B cell (primary cell): ENCODE results near the gene ESRRB. TPM values are rescaled to one million over a fixed set of nuclear protein-coding genes. Genes with fewer than 3 reads are reported as not detected.
A peak's percentile ranks its signal among the peaks of the same experiment; 100 is the strongest.

Source experiments
- ATAC-seq: fragments of 200-7000 bp; cut with Tn5 transposase; one replicate; pipeline ENCODE4 v1.10.0; 2021; ENCODE audit warnings: low read depth, mild to moderate bottlenecking, moderate number of reproducible peaks, moderate library complexity
- CTCF ChIA-PET: fragments of 350-600 bp; sonication (Branson Sonifier 250); formaldehyde crosslinking; loops from one replicate; lab custom pipeline; 2021; ENCODE audit warnings: antibody characterized with exemption, inconsistent platforms; lab: Charles Lee
- POLR2A ChIA-PET: fragments of 350-600 bp; sonication (Branson Sonifier 250); formaldehyde crosslinking; loops from one replicate; lab custom pipeline; 2021; ENCODE audit warnings: antibody characterized with exemption; lab: Charles Lee
- DNase-seq: peaks from one replicate; pipeline ENCODE4 v3.0.0; 2013
- H2AFZ ChIP-seq: 2 replicates; pipeline ENCODE4 v1.6.1; 2012; ENCODE audit warnings: mild to moderate bottlenecking, low read depth, low read length; ENCODE audit not compliant: insufficient read depth, poor library complexity, severe bottlenecking
- H3K27ac ChIP-seq, 2 donors: 1 replicate in 1 of 2; 2 replicates in 1 of 2; pipeline ENCODE4 v1.5.1; 2012 to 2013; ENCODE audit warnings: low read length in 2 of 2, mild to moderate bottlenecking in 2 of 2, moderate library complexity in 1 of 2
- H3K27me3 ChIP-seq, 4 experiments: fragments of 200-600 bp in 1 of 4; sonication (generic) in 1 of 4; replicated peaks in 1 of 4; 1 replicate in 2 of 4; 2 replicates in 2 of 4; pipeline versions ENCODE4 v1.6.1 to v1.7.0; 2013 to 2016; ENCODE audit warnings: low read length in 3 of 4, mild to moderate bottlenecking in 2 of 4, mixed read lengths in 1 of 4, moderate library complexity in 1 of 4; ENCODE audit not compliant: insufficient read depth in 4 of 4, control insufficient read depth in 3 of 4; ENCODE audit errors: control extremely low read depth in 1 of 4
- H3K36me3 ChIP-seq, 2 experiments: replicated peaks in 1 of 2; 1 replicate in 1 of 2; 2 replicates in 1 of 2; pipeline versions ENCODE4 v1.6.1 to v1.7.1; 2013; ENCODE audit warnings: low read length in 1 of 2; ENCODE audit not compliant: insufficient read depth in 2 of 2, control insufficient read depth in 1 of 2; ENCODE audit errors: control extremely low read depth in 1 of 2, extremely low read depth in 1 of 2
- H3K4me1 ChIP-seq, 2 donors: fragments of 200-600 bp in 1 of 2; sonication (generic) in 1 of 2; 1 replicate in 1 of 2; 2 replicates in 1 of 2; pipeline versions ENCODE4 v1.5.1 to v1.6.1; 2013 to 2017; ENCODE audit warnings: low read length in 2 of 2; ENCODE audit not compliant: control insufficient read depth in 2 of 2, insufficient read depth in 2 of 2
- H3K4me2 ChIP-seq: replicated peaks from 2 replicates; pipeline ENCODE3; 2012; ENCODE audit warnings: mild to moderate bottlenecking, low read depth, low read length; ENCODE audit not compliant: poor library complexity, severe bottlenecking
- H3K4me3 ChIP-seq, 5 experiments: fragments of 200-600 bp in 1 of 5; sonication (generic) in 1 of 5; 1 replicate in 3 of 5; 2 replicates in 2 of 5; pipeline versions ENCODE4 v1.5.1 to v1.7.0; 2011 to 2016; ENCODE audit warnings: low read length in 4 of 5, mild to moderate bottlenecking in 4 of 5, low read depth in 2 of 5, control low read depth in 1 of 5, moderate library complexity in 1 of 5; ENCODE audit not compliant: insufficient read depth in 1 of 5; ENCODE audit errors: control extremely low read depth in 1 of 5, extremely low read depth in 1 of 5
- H3K79me2 ChIP-seq: fragments of 200-600 bp; sonication (generic); one replicate; pipeline ENCODE4 v1.6.0; 2016; ENCODE audit warnings: low read length; ENCODE audit not compliant: control insufficient read depth, insufficient read depth
- H3K9ac ChIP-seq: fragments of 200-600 bp; sonication (generic); 2 replicates; pipeline ENCODE4 v1.6.1; 2017; ENCODE audit warnings: mild to moderate bottlenecking, low read length, moderate library complexity
- H3K9me3 ChIP-seq, 3 donors: one replicate each; pipeline versions ENCODE4 v1.6.1 to v1.7.1; 2013; ENCODE audit warnings: low read length in 2 of 3; ENCODE audit not compliant: control insufficient read depth in 2 of 3, insufficient read depth in 1 of 3; ENCODE audit errors: control extremely low read depth in 1 of 3
- H4K20me1 ChIP-seq: 2 replicates; pipeline ENCODE4 v1.6.0; 2012; ENCODE audit warnings: mild to moderate bottlenecking, low read length; ENCODE audit not compliant: insufficient read depth, control insufficient read depth, poor library complexity, severe bottlenecking
- H3K27ac Mint-ChIP-seq: one replicate; pipeline ENCODE4 v1.8.0; 2021; ENCODE audit warnings: mixed read lengths
- H3K27me3 Mint-ChIP-seq: one replicate; pipeline ENCODE4 v1.8.0; 2021; ENCODE audit warnings: mixed read lengths
- H3K4me1 Mint-ChIP-seq: one replicate; pipeline ENCODE4 v1.8.0; 2021; ENCODE audit warnings: mixed read lengths
- H3K4me3 Mint-ChIP-seq: one replicate; pipeline ENCODE4 v1.8.0; 2021; ENCODE audit warnings: mixed read lengths
- H3K9me3 Mint-ChIP-seq: one replicate; pipeline ENCODE4 v1.8.0; 2022; ENCODE audit warnings: mixed read lengths; ENCODE audit not compliant: insufficient read depth
- CTCF ChIP-seq: fragments of 200-600 bp; IDR thresholded peaks from one replicate; pipeline ENCODE4 v1.8.0; 2022; ENCODE audit warnings: antibody characterized with exemption, mild to moderate bottlenecking
- EZH2 ChIP-seq: IDR thresholded peaks from 2 replicates; pipeline ENCODE4 v1.6.1; 2012; ENCODE audit warnings: borderline replicate concordance, low read depth, mild to moderate bottlenecking, moderate library complexity, low read length; ENCODE audit not compliant: insufficient read depth, poor library complexity, severe bottlenecking
- WGBS: methylation state at CpG from one replicate; pipeline ENCODE4 v1.1.5; 2013; ENCODE audit warnings: missing lambda C conversion rate; ENCODE audit not compliant: insufficient coverage; 5-methylcytosine and 5-hydroxymethylcytosine counted together
- intact Hi-C: fragments of 100-400 bp; cut with micrococcal nuclease; formaldehyde crosslinking; loops from one replicate; pipeline ENCODE4 v1.10.0; 2022
- polyA plus RNA-seq: library from polyadenylated mRNA; depleted of rRNA; stranded (reverse); fragments of >200 nt; gene quantifications from 2 replicates; pipeline ENCODE4 v1.2.3, GENCODE V29; 2012
- total RNA-seq, 2 donors: library from RNA; stranded (reverse); fragments of 120-200 nt in 1 of 2; gene quantifications; 1 replicate in 1 of 2; 2 replicates in 1 of 2; pipeline versions ENCODE4 v1.2.3 to v1.2.4, GENCODE V29; 2013 to 2022

ESRRB gene
- total and polyA plus RNA-seq, 2 donors (not counting 1 experiment from before 2014, with no cell fraction given), result 0.13 TPM; not detected in 1

- no peak for DNase-seq
- Mint-ChIP-seq H3K27me3 (peaks cover 30% of the 10 kb centered on the region), H3K9me3 (no peaks in the 10 kb centered on the region), H3K4me3 (no peak overlapping the region), H3K27ac (no peak overlapping the region), H3K4me1 (no peaks in the 10 kb centered on the region)
- POLR2A ChIA-PET, result no interaction called here
- H3K27ac ChIP-seq, result no peak overlapping the region
- TF ChIP-seq CTCF (no peak), EZH2 (no peak)
- peak overlapping the region; percentile 33 for H2AFZ ChIP-seq
- H3K9ac ChIP-seq, result no peak overlapping the region
- H3K36me3 ChIP-seq, result no peaks in the 10 kb centered on the region
- no peaks in the 10 kb centered on the region for H3K9me3 ChIP-seq
- H4K20me1 ChIP-seq, result no peaks in the 10 kb centered on the region
- intact Hi-C loops, result no loop called here
- H3K4me1 ChIP-seq, result no peaks in the 10 kb centered on the region
- CTCF ChIA-PET, result no interaction called here
- 41% methylated on average over 15 of the region's 17 CpGs for WGBS
- ATAC-seq, result no peak
- no peak overlapping the region for H3K4me3 ChIP-seq
- H3K27me3 ChIP-seq, result peaks cover 0 to 12% (median 2%) of the 10 kb centered on the region in 4 experiments
- H3K79me2 ChIP-seq, result no peaks in the 10 kb centered on the region
- H3K4me2 ChIP-seq, result peak overlapping the region; percentile 19
Observed at GRCh38 chr14:76473481-76474263, 97.7 kb downstream of the ESRRB start.

- Mint-ChIP-seq H3K27me3 (no peaks in the 10 kb centered on the region), H3K4me3 (no peak overlapping the region), H3K4me1 (no peaks in the 10 kb centered on the region), H3K9me3 (no peaks in the 10 kb centered on the region), H3K27ac (no peak overlapping the region)
- Histone ChIP-seq H2AFZ (no peak overlapping the region), H4K20me1 (no peaks in the 10 kb centered on the region), H3K27ac (no peak overlapping the region), H3K79me2 (no peaks in the 10 kb centered on the region), H3K4me1 (no peaks in the 10 kb centered on the region), H3K4me2 (no peak overlapping the region), H3K36me3 (no peaks in the 10 kb centered on the region), H3K9me3 (no peaks in the 10 kb centered on the region), H3K27me3 (no peaks in the 10 kb centered on the region), H3K4me3 (no peak overlapping the region), H3K9ac (no peak overlapping the region)
- ChIA-PET CTCF (no interaction called here), POLR2A (no interaction called here)
- ATAC-seq (no peak), DNase-seq (no peak)
- TF ChIP-seq EZH2, result no peak
- no peak for TF ChIP-seq CTCF
- intact Hi-C loops, result no loop called here
- no CpG with 5 or more reads among the region's 1 CpG for WGBS
Observed at GRCh38 chr14:76480426-76480825, 104.5 kb downstream of the ESRRB start.
